ENCODE results near the gene XBP1.
"Not testable (repeated sequence)": the region's sequence is repeated elsewhere in the genome, so short reads cannot be mapped to it uniquely, and the experiment has no call there.

The XBP1 gene

DNA sequence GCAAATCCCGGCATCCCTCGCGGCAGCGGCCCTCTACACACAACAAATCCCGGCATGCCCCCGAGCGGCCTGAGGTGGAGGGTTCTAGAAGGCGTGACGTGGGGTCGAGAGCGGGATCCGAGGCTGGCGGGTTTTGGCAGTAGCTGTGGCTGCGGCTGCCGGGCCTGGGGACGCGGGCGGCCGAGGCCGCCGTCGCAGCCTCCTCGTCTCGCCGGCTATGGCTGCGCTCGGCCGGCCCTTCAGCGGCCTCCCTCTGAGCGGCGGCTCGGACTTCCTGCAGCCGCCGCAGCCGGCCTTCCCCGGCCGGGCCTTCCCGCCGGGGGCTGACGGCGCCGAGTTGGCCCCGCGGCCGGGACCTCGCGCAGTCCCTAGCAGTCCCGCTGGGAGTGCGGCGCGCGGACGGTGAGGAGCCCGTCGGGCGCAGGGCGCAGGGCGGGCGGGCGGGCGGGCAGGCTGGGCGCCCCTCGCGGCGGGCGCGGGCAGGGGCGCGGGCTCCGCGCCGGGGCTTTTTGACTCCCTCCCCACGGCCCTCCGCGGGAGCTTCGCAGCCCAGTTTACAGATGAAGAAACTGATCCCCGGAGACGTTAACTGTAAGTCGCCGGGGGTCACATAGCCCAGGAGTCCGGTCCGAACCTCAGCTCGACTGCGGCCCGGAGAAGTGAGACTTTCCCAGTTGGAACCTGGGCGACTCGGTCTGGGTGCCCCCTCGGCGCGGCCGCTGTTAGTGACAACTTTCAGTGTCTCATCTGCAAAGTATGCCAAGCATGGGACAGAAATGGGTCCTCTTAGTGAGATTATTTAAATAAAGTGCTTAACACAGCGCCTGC is 27.5 kb downstream of the XBP1 start, which contains the start of gene CCDC117:
TSS of gene CCDC117 (plus strand) at position 63 of the 828 bp plus-strand sequence. CDS start at position 218, 155 bp downstream.
- TF ChIP-seq, protein P1, sequence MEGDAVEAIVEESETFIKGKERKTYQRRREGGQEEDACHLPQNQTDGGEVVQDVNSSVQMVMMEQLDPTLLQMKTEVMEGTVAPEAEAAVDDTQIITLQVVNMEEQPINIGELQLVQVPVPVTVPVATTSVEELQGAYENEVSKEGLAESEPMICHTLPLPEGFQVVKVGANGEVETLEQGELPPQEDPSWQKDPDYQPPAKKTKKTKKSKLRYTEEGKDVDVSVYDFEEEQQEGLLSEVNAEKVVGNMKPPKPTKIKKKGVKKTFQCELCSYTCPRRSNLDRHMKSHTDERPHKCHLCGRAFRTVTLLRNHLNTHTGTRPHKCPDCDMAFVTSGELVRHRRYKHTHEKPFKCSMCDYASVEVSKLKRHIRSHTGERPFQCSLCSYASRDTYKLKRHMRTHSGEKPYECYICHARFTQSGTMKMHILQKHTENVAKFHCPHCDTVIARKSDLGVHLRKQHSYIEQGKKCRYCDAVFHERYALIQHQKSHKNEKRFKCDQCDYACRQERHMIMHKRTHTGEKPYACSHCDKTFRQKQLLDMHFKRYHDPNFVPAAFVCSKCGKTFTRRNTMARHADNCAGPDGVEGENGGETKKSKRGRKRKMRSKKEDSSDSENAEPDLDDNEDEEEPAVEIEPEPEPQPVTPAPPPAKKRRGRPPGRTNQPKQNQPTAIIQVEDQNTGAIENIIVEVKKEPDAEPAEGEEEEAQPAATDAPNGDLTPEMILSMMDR (IDR thresholded peaks at IDR 0.05; ENCODE audit: insufficient read depth, low read length, missing control alignments) = no peak
- POLR2A ChIA-PET = interaction anchor here (0.6 to 2.6 kb wide), 5 partner anchors 14 to 93 kb away, joined by 3 to 15 read pairs (median 4); partner anchors contain the start of genes TTC28 and XBP1
- peak within 1 kb of the TSS; percentile 82 for H3K4me3 ChIP-seq (ENCODE audit: low read depth, low read length)
- DNase-seq (ENCODE audit: low read depth, low spot score) = peak; percentile 74
- CTCF ChIA-PET = interaction anchor here (0.8 to 2.6 kb wide), 6 partner anchors 12 to 655 kb away, joined by 3 to 14 read pairs (median 6); no protein-coding TSS in a partner anchor

- DNase-seq (ENCODE audit: low read depth, low spot score) = no peak
- TF ChIP-seq, protein P1 (IDR thresholded peaks at IDR 0.05; ENCODE audit: insufficient read depth, low read length, missing control alignments) = no peak
- POLR2A ChIA-PET = no interaction called here
- CTCF ChIA-PET = interaction anchor here (2.5 kb wide), 1 partner anchor 11 kb away, joined by 8 read pairs; no protein-coding TSS in a partner anchor
- H3K4me3 ChIP-seq (ENCODE audit: low read depth, low read length) = no peak overlapping the region
Observed at GRCh38 chr22:28771195-28771791, 29.1 kb downstream of the XBP1 start.

DNA sequence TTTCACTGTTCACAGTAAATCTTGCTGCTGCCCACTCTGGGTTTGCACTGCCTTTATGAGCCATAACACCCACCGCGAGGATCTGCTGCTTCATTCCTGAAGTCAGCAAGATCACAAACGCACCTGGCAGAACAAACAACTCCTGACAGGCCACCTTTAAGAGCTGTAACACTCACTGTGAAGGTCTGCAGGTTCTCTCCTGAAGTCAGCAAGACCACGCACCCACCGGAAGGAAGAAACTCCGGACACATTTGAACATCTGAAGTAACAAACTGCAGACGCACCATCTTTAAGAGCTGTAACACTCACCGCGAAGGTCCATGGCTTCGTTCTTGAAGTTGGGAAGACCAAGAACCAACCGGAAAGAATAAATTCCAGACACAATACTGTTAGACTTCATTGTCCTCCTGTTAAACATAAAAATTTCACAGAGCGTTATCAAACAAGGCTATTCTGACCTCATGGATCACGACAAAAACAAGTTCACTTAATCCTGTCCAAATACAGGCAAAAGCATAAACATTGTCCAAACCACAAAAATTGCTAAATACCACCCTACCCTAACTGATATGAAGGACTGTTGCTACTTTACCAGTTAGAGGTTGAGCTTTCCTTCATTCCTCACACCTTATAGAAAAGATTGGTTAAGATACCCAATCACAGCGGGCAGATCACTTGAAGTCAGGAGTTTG is 30.8 kb downstream of the XBP1 start:
- ChIA-PET CTCF (no interaction called here), POLR2A (no interaction called here)
- TF ChIP-seq, protein P1 (IDR thresholded peaks at IDR 0.05; ENCODE audit: insufficient read depth, low read length, missing control alignments) = no peak
- no peak for DNase-seq (ENCODE audit: low read depth, low spot score)
- H3K4me3 ChIP-seq (ENCODE audit: low read depth, low read length) = no peak overlapping the region

DNA sequence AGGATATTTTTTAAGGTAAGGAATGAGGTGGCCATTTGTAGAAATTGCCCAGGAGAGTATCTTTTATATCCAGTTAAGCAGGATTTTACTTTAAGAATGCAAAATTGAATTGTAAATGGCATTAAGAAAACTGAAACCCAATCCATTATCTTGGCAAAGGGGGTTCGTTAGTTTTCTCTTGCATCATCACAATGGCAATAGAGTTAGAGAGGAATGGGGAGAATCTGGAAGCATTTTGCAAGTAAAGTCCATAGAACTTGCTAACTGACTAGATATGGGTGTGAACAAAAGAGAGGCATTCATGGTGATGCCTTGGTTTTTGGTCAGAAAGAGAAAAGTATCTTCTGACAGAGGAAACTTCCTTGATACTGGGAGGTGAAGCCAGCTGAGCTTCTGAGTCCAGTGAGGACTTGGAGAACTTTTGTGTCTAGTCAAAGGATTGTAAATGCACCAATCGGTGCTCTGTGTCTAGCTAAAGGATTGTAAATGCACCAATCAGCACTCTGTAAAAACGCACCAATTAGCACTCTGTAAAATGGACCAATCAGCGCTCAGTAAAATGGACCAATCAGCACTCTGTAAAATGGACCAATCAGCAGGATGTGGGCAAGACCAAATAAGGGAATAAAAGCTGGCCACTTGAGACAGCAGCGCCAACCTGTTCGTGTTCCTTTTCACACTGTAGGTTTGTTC is 31.5 kb downstream of the XBP1 start:
- H3K4me3 ChIP-seq (ENCODE audit: low read depth, low read length) = no peak overlapping the region
- DNase-seq (ENCODE audit: low read depth, low spot score) = no peak
- ChIA-PET POLR2A (no interaction called here), CTCF (no interaction called here)
- TF ChIP-seq, protein P1 (IDR thresholded peaks at IDR 0.05; ENCODE audit: insufficient read depth, low read length, missing control alignments) = no peak

DNA sequence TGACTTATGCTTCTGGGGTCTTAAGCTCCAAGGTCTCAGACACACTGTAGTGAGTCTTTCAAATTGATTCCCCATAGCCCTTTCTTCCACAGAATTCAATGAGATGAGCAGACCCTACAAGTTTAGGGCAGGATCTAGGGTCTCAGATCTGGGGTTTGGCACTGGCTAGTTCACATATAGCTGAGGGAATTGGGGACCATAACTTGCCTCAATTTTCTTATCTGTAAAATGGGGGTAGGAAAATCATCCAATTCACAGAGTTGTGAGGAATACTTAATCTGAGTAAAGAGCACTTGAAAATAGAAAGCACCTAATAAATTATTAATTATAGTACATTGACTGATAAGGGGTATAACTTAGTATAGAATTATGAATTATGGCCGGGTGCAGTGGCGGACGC is 33.7 kb downstream of the XBP1 start:
- POLR2A ChIA-PET = interaction anchor here (0.6 kb wide), 1 partner anchor 293 kb away, joined by 3 read pairs; no protein-coding TSS in a partner anchor
- CTCF ChIA-PET = no interaction called here
- DNase-seq (ENCODE audit: low read depth, low spot score) = no peak
- no peak overlapping the region for H3K4me3 ChIP-seq (ENCODE audit: low read depth, low read length)
- TF ChIP-seq, protein P1 (IDR thresholded peaks at IDR 0.05; ENCODE audit: insufficient read depth, low read length, missing control alignments) = no peak

GRCh38 chr22:28762000-28762399 is 38.4 kb downstream of the XBP1 start:
- CTCF ChIA-PET, POLR2A ChIA-PET: not testable (repeated sequence)

More at GRCh38 chr22:28762000-28762399, 38.4 kb downstream of the XBP1 start:
- not testable (repeated sequence) for H3K4me3 ChIP-seq (ENCODE audit: low read depth, low read length); DNase-seq (ENCODE audit: low read depth, low spot score)

Data from AG04449 (cell line).